ENCODE data around the gene FBXW9.
"Not testable (repeated sequence)": the region's sequence is repeated elsewhere in the genome, so short reads cannot be mapped to it uniquely, and the experiment has no call there.

Gene FBXW9

GRCh38 chr19:12680034-12680433, 16.4 kb downstream of the FBXW9 start:
- no peak for DNase-seq

GRCh38 chr19:12678039-12678438, 18.4 kb downstream of the FBXW9 start:
- DNase-seq: not testable (repeated sequence)

- no peak for DNase-seq
Observed at GRCh38 chr19:12676928-12677327, 19.5 kb downstream of the FBXW9 start.

- DNase-seq: peak; percentile 41 to 80
Observed at GRCh38 chr19:12676384-12676792, 20.0 kb downstream of the FBXW9 start.

GRCh38 chr19:12675940-12676339, 20.5 kb downstream of the FBXW9 start:
- DNase-seq: no peak

GRCh38 chr19:12675399-12675798, 21.0 kb downstream of the FBXW9 start:
- DNase-seq: no peak

- no peak for DNase-seq
Observed at GRCh38 chr19:12672744-12673143, 23.7 kb downstream of the FBXW9 start.

- no peak for DNase-seq
Observed at GRCh38 chr19:12670159-12670928, 26.1 kb downstream of the FBXW9 start.

- peak; percentile 59 to 86 for DNase-seq
Observed at GRCh38 chr19:12669270-12670158, 26.9 kb downstream of the FBXW9 start.

- DNase-seq: no peak
Observed at GRCh38 chr19:12668932-12669269, 27.5 kb downstream of the FBXW9 start.

- no peak for DNase-seq
Observed at GRCh38 chr19:12668346-12668745, 28.1 kb downstream of the FBXW9 start.

GRCh38 chr19:12667731-12668302, 28.6 kb downstream of the FBXW9 start:
- no peak for DNase-seq

GRCh38 chr19:12666265-12667048, 30.0 kb downstream of the FBXW9 start, which contains the start of the genes MAN2B1 and WDR83:
Gene MAN2B1, minus strand, starts transcription at chr19:12666742. Its CDS starts 41 bp downstream, at chr19:12666701.
Gene WDR83, plus strand, starts transcription at chr19:12666807. Its CDS starts 2,984 bp downstream, at chr19:12669791.
- DNase-seq: peak; percentile 57 to 85

GRCh38 chr19:12665671-12666264, 30.7 kb downstream of the FBXW9 start:
- no peak for DNase-seq

- no peak for DNase-seq
Observed at GRCh38 chr19:12665281-12665573, 31.2 kb downstream of the FBXW9 start.

GRCh38 chr19:12664406-12665280, 31.8 kb downstream of the FBXW9 start:
- no peak for DNase-seq

GRCh38 chr19:12660980-12661379, 35.5 kb downstream of the FBXW9 start:
- no peak for DNase-seq

GRCh38 chr19:12657966-12658365, 38.5 kb downstream of the FBXW9 start:
- no peak for DNase-seq

- DNase-seq: no peak
Observed at GRCh38 chr19:12656899-12657571, 39.4 kb downstream of the FBXW9 start.

- no peak for DNase-seq
Observed at GRCh38 chr19:12655546-12655945, 40.9 kb downstream of the FBXW9 start.

GRCh38 chr19:12652219-12652618, 44.2 kb downstream of the FBXW9 start:
- no peak for DNase-seq
